ENCODE data around the gene DOCK10.

The DOCK10 gene

GRCh38 chr2:224843141-224843540 lies 199.1 kb downstream of the DOCK10 start:
- no peak for DNase-seq (ENCODE audit: extremely low read depth in 1 of 2, low read depth in 1 of 2)

DNA sequence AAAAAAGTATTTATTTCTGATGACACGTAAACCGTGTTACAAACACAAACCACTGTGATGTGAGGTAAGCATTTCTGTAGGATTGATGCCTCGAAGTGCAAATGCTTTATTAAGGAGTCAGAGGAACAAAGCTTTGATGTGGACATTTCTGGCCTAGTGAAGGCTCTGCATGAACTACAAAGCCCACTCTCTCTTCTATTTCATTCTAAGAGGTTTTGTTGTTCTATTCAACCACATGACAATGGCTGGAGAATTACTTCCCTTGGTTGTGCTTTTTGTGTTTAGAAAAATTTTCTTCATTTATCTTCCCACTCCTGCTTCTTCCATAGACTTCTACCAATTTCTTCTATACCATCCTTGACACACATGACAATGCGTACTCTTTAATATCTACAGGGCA lies 200.4 kb downstream of the DOCK10 start:
- DNase-seq (ENCODE audit: extremely low read depth in 1 of 2, low read depth in 1 of 2) = no peak

DNA sequence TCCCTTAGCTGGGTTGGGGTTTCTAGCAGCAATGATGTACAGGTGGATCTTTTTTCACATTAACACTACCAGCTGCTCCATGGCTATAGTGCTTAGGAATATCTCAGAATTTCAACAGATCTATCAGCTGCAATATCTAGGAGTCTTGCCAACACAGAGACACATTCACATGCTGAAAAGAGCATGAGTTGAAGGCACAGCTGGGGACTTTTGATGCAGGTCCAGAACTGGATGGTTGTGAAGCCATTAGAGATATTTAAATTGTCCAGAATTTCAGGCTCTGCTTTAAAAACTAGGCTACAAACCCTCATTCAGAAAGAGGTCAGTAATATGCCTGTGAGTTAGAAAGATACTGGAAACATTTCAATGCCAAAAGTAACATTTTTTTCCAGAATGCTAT lies 203.9 kb downstream of the DOCK10 start:
- DNase-seq (ENCODE audit: extremely low read depth in 1 of 2, low read depth in 1 of 2) = no peak

- DNase-seq (ENCODE audit: extremely low read depth in 1 of 2, low read depth in 1 of 2) = no peak
These were observed 204.7 kb downstream of the DOCK10 start for GRCh38 chr2:224837558-224837957.

- no peak for DNase-seq (ENCODE audit: extremely low read depth in 1 of 2, low read depth in 1 of 2)
These were observed 205.2 kb downstream of the DOCK10 start for GRCh38 chr2:224837066-224837465.

DNA sequence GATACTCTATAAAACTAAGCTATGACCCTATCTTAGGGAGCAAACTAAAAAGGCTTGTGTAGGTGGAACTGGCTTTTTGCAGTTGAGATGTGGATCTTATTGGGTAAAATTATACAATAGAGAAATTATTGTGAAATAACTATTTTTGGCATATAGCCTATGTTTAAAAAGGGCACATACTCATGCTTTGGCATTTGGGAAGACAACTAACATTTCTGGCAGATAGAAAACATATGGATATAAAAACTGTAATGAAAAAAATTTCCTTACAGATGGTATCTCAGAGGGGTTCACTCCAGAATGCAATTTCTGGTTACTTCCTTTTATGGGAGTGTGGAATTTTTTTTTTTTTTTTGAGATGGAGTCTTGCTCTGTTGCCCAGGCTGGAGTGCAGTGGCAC lies 206.0 kb downstream of the DOCK10 start:
- DNase-seq (ENCODE audit: extremely low read depth in 1 of 2, low read depth in 1 of 2) = no peak

DNA sequence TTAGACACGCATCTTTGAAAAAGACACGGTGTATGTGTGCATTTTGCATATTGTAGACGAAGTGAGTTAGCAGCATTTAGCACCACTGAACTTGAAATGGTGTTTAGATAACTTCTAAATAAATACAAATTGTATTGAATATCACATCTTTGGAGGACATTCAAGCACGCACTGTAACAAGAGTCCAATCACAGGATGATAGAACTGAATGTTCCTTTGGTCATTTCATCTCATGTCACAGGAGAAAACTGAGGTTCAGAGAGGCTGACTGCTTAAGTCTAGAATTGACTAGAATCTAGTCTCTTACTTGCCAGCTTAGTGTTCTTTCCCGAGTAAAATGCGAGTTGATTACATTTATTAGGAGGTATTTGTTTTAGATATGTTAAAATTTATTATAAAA lies 206.9 kb downstream of the DOCK10 start:
- no peak for DNase-seq (ENCODE audit: extremely low read depth in 1 of 2, low read depth in 1 of 2)

- no peak for DNase-seq (ENCODE audit: extremely low read depth in 1 of 2, low read depth in 1 of 2)
These were observed 208.3 kb downstream of the DOCK10 start for GRCh38 chr2:224833986-224834385.

GRCh38 chr2:224832207-224832606 lies 210.1 kb downstream of the DOCK10 start:
- no peak for DNase-seq (ENCODE audit: extremely low read depth in 1 of 2, low read depth in 1 of 2)

- no peak for DNase-seq (ENCODE audit: extremely low read depth in 1 of 2, low read depth in 1 of 2)
These were observed 210.7 kb downstream of the DOCK10 start for GRCh38 chr2:224831530-224831929.

DNA sequence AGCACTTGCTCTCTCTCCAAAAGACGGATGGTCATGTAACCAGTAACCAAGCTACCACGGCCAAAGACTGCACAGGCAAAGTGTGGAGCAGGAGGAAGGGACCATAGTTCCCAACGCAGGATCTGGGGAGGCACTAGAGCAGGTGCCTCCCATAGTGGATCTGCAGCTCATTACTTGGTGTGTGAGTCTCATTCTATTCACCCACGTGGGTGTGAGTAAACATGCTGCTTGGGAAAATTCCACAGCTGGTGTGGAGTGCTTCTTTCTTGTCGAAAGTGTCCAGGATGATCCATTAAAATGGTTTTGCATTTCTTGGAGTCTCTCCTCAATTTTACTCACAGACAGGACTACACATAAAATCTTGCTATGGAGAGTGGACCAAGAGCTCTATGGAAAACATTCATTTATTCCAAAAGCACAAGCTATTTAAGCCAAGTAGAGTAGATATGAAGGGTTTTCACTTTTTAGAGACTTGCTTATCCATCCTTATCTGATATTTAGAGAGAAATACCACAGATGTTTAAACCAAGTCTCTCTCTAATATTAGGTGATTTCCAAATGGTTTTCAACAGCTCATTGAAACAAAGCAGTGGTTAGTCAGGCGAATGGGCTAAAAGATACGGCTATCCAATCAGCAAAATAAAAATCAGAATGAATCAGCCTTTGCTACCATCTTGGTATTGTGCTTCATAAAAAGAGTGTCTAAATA lies 221.8 kb downstream of the DOCK10 start:
- DNase-seq (ENCODE audit: extremely low read depth in 1 of 2, low read depth in 1 of 2) = no peak

- DNase-seq (ENCODE audit: extremely low read depth in 1 of 2, low read depth in 1 of 2) = no peak
These were observed 223.2 kb downstream of the DOCK10 start for GRCh38 chr2:224819075-224819474.

GRCh38 chr2:224817676-224818075 lies 224.6 kb downstream of the DOCK10 start:
- DNase-seq (ENCODE audit: extremely low read depth in 1 of 2, low read depth in 1 of 2) = no peak

DNA sequence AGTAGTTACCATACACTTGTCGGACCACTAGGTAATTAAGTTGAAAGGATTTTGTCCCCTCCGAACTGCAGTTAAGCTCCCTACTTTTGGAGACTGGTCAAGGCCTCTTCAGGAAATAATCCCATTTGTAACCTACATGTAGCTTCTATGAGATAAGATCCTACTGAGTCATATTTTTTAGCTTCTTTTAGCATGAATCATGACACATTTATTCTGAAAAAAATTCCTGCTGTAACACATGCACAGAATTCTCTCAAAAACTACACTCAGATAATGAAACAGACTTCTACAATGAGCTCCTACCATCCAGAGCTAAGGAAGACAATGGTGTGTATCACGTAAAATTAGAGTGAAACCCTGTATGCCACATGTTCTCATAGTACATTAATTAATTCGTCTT lies 225.5 kb downstream of the DOCK10 start:
- no peak for DNase-seq (ENCODE audit: extremely low read depth in 1 of 2, low read depth in 1 of 2)

DNA sequence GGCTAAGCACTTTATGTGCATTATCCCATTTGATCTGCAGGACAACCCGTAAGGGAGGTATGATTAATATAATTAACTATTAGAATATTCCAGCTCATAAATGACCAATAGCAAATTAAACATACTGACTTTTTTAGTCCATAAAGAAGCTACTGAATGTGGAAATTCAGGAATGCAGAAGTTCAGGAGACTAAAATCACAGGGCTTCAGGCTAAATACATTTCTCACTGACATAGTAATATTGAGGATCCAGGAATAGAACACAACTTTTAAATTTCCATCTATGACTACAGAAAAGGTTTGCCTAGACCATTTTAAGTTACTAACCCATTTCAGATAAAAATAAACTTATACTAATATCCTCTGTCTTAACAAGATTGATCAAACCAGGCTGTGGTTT lies 228.7 kb downstream of the DOCK10 start:
- DNase-seq (ENCODE audit: extremely low read depth in 1 of 2, low read depth in 1 of 2) = no peak

DNA sequence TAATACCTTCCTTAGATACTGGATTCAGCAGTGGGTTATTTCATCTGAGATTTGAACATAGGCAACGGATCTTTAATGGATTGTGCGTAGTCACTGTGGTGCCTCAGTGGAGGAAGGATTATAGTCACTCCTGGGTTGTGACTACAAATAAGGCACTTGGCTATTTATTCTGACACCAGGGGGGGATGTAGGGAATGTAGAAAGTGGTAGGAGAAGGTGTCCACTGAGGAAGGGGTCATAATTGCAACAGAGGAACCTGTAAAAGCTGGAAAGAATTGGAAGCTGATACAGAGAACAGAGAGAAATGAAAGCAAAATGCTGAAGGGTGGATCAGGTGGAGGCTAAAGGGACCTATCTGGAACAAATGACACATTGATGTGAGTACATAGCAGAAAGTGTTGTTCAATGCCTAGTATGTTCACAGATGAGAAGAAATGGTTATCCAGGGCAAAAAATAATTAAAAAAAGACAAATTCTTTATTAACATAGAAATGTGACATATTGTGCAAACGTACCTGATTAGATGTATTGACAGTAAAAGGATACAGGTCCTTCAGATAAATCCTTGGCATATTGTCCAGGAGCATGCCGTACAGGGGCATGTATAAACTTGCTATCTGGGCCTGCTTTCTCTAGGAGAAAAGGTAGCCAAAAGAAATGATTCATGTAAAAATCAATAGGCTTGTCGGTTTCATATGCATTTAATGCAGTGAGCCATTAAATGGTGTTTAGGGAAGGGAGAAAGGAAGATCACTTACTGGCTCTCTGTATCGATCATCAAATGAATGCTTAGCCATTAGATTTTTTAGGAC lies 234.9 kb downstream of the DOCK10 start:
- DNase-seq (ENCODE audit: extremely low read depth in 1 of 2, low read depth in 1 of 2) = no peak

- DNase-seq (ENCODE audit: extremely low read depth in 1 of 2, low read depth in 1 of 2) = no peak
These were observed 238.3 kb downstream of the DOCK10 start for GRCh38 chr2:224803930-224804329.

- DNase-seq (ENCODE audit: extremely low read depth in 1 of 2, low read depth in 1 of 2) = no peak
These were observed 239.9 kb downstream of the DOCK10 start for GRCh38 chr2:224802407-224802806.

DNA sequence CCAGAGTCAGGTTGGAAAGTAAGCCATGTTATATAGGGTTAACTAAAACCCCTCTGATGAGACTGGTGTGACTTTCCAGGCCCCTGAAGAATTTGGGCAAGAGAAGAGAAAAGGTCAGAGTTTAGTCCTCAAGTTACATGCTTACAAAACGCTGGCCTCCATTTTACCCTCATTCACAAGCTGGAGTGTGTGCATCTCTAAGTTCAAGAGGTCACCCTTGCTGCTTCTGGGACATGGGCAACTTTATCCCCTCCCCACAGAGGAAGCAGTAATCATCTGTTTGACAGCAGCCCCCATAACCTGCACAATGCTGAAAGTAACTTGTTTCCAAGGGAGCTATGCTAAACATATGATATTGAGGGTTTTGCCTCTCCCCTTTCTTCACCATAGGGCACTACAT lies 240.9 kb downstream of the DOCK10 start:
- no peak for DNase-seq (ENCODE audit: extremely low read depth in 1 of 2, low read depth in 1 of 2)

GRCh38 chr2:224799691-224800090 lies 242.6 kb downstream of the DOCK10 start:
- no peak for DNase-seq (ENCODE audit: extremely low read depth in 1 of 2, low read depth in 1 of 2)

DNA sequence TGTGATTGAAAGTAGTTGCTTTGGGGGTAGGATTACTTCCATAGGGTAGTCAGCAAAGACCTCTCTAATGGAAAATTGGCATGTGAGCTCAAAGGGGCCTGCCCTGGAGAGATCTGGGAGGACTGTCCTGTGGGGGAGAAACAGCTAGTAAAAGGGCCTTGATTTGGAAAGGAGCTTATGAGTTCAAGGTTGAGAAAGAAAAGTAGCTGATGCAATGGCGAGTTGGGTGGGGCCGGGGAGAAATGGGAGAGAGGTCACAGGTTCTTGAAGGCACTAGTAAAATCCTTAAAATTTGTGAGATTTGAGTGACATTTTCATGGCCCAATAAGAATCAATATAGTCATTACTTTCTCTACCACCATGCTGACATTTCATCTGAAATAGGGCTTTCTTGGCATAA lies 244.1 kb downstream of the DOCK10 start:
- DNase-seq (ENCODE audit: extremely low read depth in 1 of 2, low read depth in 1 of 2) = no peak

DNA sequence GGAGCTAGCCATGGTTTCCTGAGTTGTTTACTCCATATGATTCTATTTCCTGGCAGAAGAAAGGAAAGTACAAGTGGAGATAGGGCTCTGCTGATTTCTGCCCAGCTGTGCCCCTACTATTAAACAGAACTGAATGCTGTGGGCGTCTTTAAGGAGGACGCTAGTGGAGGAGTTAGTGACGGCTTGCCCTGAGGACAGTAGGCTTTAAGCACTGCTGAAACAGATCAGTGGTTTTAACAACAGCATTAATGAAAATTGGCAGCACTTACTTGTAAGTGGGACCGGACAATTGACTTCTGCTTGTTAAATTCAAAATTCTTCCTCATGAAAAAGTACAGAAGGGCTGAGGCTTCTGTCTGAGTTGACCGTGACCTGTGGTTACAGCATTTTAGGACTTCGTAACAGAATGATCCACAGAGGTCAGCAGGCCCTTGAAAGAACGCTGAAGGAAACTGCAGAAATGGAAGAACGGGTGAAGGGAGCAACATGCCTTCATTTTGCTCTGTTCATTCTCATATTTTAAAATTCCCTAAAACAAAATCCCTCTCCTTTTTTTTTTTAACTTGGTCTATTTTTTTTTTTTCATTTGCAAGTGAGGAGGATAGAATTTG lies 245.5 kb downstream of the DOCK10 start:
- DNase-seq (ENCODE audit: extremely low read depth in 1 of 2, low read depth in 1 of 2) = no peak
